HepG2 (cell line): Measurements from ENCODE around the gene INTS15. TPM values are rescaled to one million over a fixed set of nuclear protein-coding genes. Genes with fewer than 3 reads are reported as not detected.

ENCODE experiments used
- PLSCR1 ChIP-seq: sonication (generic); formaldehyde crosslinking; IDR thresholded peaks from 2 replicates; pipeline ENCODE4 v1.5.0; 2020; ENCODE audit warnings: missing genetic modification reagents, mild to moderate bottlenecking, borderline replicate concordance
- SMAD9 ChIP-seq: sonication (generic); formaldehyde crosslinking; IDR thresholded peaks from 2 replicates; pipeline ENCODE4 v1.5.1; 2020; ENCODE audit warnings: mild to moderate bottlenecking, missing genetic modification reagents
- SOX13 ChIP-seq, 3 experiments: fragments of 450-650 bp in 1 of 3; sonication (generic) in 1 of 3; formaldehyde crosslinking in 1 of 3; IDR thresholded peaks in 2 of 3; conservative IDR thresholded peaks in 1 of 3; 2 replicates each; pipeline versions ENCODE4 v1.5.0 to v1.6.1; 2016 to 2020; ENCODE audit warnings: antibody characterized with exemption in 1 of 3, mild to moderate bottlenecking in 1 of 3, missing compliant biosample characterization in 1 of 3, missing genetic modification reagents in 1 of 3, moderate library complexity in 1 of 3
- SOX6 ChIP-seq, 2 experiments: fragments of 450-650 bp in 1 of 2; sonication (generic) in 1 of 2; formaldehyde crosslinking in 1 of 2; IDR thresholded peaks; 2 replicates each; pipeline versions ENCODE4 v1.4.0 to v1.6.1; 2017 to 2020; ENCODE audit warnings: antibody characterized with exemption in 1 of 2, mild to moderate bottlenecking in 1 of 2, missing genetic modification reagents in 1 of 2
- TCF12 ChIP-seq, 2 experiments: fragments of 450-650 bp in 1 of 2; sonication (generic) in 1 of 2; formaldehyde crosslinking in 1 of 2; IDR thresholded peaks; 2 replicates each; pipeline versions ENCODE4 v1.6.1 to v1.8.0; 2017 to 2022; ENCODE audit warnings: antibody characterized with exemption in 1 of 2, mild to moderate bottlenecking in 1 of 2, missing genetic modification reagents in 1 of 2, moderate library complexity in 1 of 2
- YEATS4 ChIP-seq: sonication (generic); formaldehyde crosslinking; IDR thresholded peaks from 2 replicates; pipeline ENCODE4 v1.4.0; 2020; ENCODE audit warnings: missing genetic modification reagents, borderline replicate concordance
- ZNF143 ChIP-seq: sonication (generic); formaldehyde crosslinking; IDR thresholded peaks from 2 replicates; pipeline ENCODE4 v1.4.0; 2020; ENCODE audit warnings: missing genetic modification reagents
- ZNF160 ChIP-seq: sonication (generic); formaldehyde crosslinking; IDR thresholded peaks from 2 replicates; pipeline ENCODE4 v1.8.0; 2022; ENCODE audit warnings: mild to moderate bottlenecking, inconsistent platforms, missing genetic modification reagents
- ZNF446 ChIP-seq: sonication (generic); formaldehyde crosslinking; IDR thresholded peaks from 2 replicates; pipeline ENCODE4 v1.5.0; 2020; ENCODE audit warnings: mild to moderate bottlenecking, missing genetic modification reagents
- ZNF75D ChIP-seq: sonication (generic); formaldehyde crosslinking; IDR thresholded peaks from 2 replicates; pipeline ENCODE4 v1.8.1; 2023; ENCODE audit warnings: missing genetic modification reagents, mild to moderate bottlenecking, borderline replicate concordance
- polyA plus RNA-seq, 8 experiments: library from polyadenylated mRNA; depleted of rRNA in 3 of 8; stranded (reverse) in 7 of 8; unstranded in 1 of 8; fragments of >200 nt; fragmentation: Illumina TruSeq in 4 of 8; extraction: Trizol in 4 of 8; gene quantifications; 2 replicates each; pipeline versions ENCODE4 v1.2.1 to v1.2.3, GENCODE V29; 2011 to 2016; ENCODE audit warnings: low read depth in 4 of 8, missing spikeins in 1 of 8, mixed read lengths in 1 of 8; ENCODE audit not compliant: insufficient read depth in 1 of 8
- total RNA-seq, 5 experiments: library from RNA; depleted of rRNA; stranded (reverse); fragments of >200 nt; fragmentation: Illumina TruSeq; extraction: Trizol; gene quantifications; 2 replicates each; pipeline ENCODE4 v1.2.3, GENCODE V29; 2016; ENCODE audit warnings: low read depth in 1 of 5
- TF ChIP-seq, protein P1 (sequence below): sonication (generic); formaldehyde crosslinking; IDR thresholded peaks from 2 replicates; pipeline ENCODE4 v1.4.0; 2020; ENCODE audit warnings: missing genetic modification reagents
- TF ChIP-seq, protein P2 (sequence below): sonication (generic); formaldehyde crosslinking; IDR thresholded peaks from 2 replicates; pipeline ENCODE4 v1.4.0; 2020; ENCODE audit warnings: missing genetic modification reagents
- TF ChIP-seq, protein P3 (sequence below): IDR thresholded peaks from 2 replicates; pipeline ENCODE4 v1.6.1; 2012; ENCODE audit warnings: inconsistent platforms
- TF ChIP-seq, protein P4 (sequence below): sonication (generic); formaldehyde crosslinking; IDR thresholded peaks from 2 replicates; pipeline ENCODE4 v1.4.0; 2020; ENCODE audit warnings: missing genetic modification reagents

INTS15 gene
- total and polyA plus RNA-seq, 2 of the 13 experiments (the other 11 are each of a cell fraction or from before 2014, with no cell fraction given) = 16.3 to 25.7 TPM

- TF ChIP-seq SMAD9 (CRISPR knock-in tag) (no peak), PLSCR1 (CRISPR knock-in tag) (no peak), YEATS4 (CRISPR knock-in tag) (no peak), TCF12 (IDR thresholded peaks at IDR 0.05) (no peak), TCF12 (CRISPR knock-in tag; IDR thresholded peaks at IDR 0.05) (no peak), SOX13 (IDR thresholded peaks at IDR 0.05) (peak; percentile 59; the same call in 1 of the 2 replicates), SOX13 (CRISPR knock-in tag; conservative IDR thresholded peaks at IDR 0.05 in 1 of 2, IDR thresholded peaks at IDR 0.05 in 1 of 2) (peak in 1 of 2 experiments; percentile 89; a peak in 2 of 4 replicates), ZNF160 (CRISPR knock-in tag) (no peak), ZNF143 (CRISPR knock-in tag) (0 out of 2 replicates have a peak, but pooled peaks have one; percentile 13), SOX6 (IDR thresholded peaks at IDR 0.05) (no peak), SOX6 (CRISPR knock-in tag; IDR thresholded peaks at IDR 0.05) (peak; percentile 93), ZNF446 (no peak), ZNF75D (CRISPR knock-in tag) (no peak)
- TF ChIP-seq, protein P1, sequence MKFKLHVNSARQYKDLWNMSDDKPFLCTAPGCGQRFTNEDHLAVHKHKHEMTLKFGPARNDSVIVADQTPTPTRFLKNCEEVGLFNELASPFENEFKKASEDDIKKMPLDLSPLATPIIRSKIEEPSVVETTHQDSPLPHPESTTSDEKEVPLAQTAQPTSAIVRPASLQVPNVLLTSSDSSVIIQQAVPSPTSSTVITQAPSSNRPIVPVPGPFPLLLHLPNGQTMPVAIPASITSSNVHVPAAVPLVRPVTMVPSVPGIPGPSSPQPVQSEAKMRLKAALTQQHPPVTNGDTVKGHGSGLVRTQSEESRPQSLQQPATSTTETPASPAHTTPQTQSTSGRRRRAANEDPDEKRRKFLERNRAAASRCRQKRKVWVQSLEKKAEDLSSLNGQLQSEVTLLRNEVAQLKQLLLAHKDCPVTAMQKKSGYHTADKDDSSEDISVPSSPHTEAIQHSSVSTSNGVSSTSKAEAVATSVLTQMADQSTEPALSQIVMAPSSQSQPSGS (CRISPR knock-in tag) = peak; percentile 65; the same call in 1 of the 2 replicates
- TF ChIP-seq, protein P2, sequence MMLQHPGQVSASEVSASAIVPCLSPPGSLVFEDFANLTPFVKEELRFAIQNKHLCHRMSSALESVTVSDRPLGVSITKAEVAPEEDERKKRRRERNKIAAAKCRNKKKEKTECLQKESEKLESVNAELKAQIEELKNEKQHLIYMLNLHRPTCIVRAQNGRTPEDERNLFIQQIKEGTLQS (CRISPR knock-in tag) = no peak
- TF ChIP-seq, protein P3, sequence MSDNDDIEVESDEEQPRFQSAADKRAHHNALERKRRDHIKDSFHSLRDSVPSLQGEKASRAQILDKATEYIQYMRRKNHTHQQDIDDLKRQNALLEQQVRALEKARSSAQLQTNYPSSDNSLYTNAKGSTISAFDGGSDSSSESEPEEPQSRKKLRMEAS = no peak
- TF ChIP-seq, protein P4, sequence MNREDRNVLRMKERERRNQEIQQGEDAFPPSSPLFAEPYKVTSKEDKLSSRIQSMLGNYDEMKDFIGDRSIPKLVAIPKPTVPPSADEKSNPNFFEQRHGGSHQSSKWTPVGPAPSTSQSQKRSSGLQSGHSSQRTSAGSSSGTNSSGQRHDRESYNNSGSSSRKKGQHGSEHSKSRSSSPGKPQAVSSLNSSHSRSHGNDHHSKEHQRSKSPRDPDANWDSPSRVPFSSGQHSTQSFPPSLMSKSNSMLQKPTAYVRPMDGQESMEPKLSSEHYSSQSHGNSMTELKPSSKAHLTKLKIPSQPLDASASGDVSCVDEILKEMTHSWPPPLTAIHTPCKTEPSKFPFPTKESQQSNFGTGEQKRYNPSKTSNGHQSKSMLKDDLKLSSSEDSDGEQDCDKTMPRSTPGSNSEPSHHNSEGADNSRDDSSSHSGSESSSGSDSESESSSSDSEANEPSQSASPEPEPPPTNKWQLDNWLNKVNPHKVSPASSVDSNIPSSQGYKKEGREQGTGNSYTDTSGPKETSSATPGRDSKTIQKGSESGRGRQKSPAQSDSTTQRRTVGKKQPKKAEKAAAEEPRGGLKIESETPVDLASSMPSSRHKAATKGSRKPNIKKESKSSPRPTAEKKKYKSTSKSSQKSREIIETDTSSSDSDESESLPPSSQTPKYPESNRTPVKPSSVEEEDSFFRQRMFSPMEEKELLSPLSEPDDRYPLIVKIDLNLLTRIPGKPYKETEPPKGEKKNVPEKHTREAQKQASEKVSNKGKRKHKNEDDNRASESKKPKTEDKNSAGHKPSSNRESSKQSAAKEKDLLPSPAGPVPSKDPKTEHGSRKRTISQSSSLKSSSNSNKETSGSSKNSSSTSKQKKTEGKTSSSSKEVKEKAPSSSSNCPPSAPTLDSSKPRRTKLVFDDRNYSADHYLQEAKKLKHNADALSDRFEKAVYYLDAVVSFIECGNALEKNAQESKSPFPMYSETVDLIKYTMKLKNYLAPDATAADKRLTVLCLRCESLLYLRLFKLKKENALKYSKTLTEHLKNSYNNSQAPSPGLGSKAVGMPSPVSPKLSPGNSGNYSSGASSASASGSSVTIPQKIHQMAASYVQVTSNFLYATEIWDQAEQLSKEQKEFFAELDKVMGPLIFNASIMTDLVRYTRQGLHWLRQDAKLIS = 0 out of 2 replicates have a peak, but pooled peaks have one; percentile 20
Observed at GRCh38 chr7:6578114-6579084, 11.4 kb upstream of the INTS15 start (continued).
